Gastrocnemius medialis (tissue), 4 donors: ENCODE data around the gene HSPG2.
"Not testable (repeated sequence)": the region's sequence is repeated elsewhere in the genome, so short reads cannot be mapped to it uniquely, and the experiment has no call there.

Experiments used
- POLR2A ChIP-seq, 2 donors: fragments of 450-650 bp; IDR thresholded peaks; one replicate each; pipeline ENCODE4 v1.6.1; 2017; ENCODE audit warnings: antibody characterized with exemption in 2 of 2, mild to moderate bottlenecking in 2 of 2, moderate library complexity in 2 of 2
- TF ChIP-seq, protein P1 (sequence below), 5 experiments: fragments of 450-650 bp in 3 of 5; fragments of 200-600 bp in 2 of 5; sonication (generic) in 2 of 5; IDR thresholded peaks in 4 of 5; conservative IDR thresholded peaks in 1 of 5; 1 replicate in 4 of 5; 2 replicates in 1 of 5; pipeline ENCODE4 v1.5.1; 2016 to 2019; ENCODE audit warnings: antibody characterized with exemption in 5 of 5, mild to moderate bottlenecking in 3 of 5, moderate library complexity in 3 of 5

DNA sequence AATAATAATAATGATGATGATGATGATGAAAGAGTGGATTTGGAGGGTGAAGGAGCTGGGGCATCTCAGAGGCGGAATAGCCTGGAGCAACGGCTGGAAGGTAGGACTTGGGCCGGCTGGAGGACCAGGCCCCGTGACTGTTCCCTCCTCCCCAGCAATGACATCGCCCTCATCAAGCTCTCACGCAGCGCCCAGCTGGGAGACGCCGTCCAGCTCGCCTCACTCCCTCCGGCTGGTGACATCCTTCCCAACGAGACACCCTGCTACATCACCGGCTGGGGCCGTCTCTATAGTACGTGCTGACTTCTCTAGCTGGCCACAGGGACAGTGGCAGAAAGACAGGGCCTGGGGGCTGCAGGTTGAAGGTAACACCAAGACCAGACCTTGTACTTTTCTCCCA lies 46.4 kb upstream of the HSPG2 start:
- not testable (repeated sequence) for TF ChIP-seq POLR2A (IDR thresholded peaks at IDR 0.05)
- TF ChIP-seq, protein P1, sequence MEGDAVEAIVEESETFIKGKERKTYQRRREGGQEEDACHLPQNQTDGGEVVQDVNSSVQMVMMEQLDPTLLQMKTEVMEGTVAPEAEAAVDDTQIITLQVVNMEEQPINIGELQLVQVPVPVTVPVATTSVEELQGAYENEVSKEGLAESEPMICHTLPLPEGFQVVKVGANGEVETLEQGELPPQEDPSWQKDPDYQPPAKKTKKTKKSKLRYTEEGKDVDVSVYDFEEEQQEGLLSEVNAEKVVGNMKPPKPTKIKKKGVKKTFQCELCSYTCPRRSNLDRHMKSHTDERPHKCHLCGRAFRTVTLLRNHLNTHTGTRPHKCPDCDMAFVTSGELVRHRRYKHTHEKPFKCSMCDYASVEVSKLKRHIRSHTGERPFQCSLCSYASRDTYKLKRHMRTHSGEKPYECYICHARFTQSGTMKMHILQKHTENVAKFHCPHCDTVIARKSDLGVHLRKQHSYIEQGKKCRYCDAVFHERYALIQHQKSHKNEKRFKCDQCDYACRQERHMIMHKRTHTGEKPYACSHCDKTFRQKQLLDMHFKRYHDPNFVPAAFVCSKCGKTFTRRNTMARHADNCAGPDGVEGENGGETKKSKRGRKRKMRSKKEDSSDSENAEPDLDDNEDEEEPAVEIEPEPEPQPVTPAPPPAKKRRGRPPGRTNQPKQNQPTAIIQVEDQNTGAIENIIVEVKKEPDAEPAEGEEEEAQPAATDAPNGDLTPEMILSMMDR (IDR thresholded peaks at IDR 0.05 in 4 of 5, conservative IDR thresholded peaks at IDR 0.05 in 1 of 5), result not testable (repeated sequence)
